ENCODE measurements around the gene ARHGAP6.

DNA sequence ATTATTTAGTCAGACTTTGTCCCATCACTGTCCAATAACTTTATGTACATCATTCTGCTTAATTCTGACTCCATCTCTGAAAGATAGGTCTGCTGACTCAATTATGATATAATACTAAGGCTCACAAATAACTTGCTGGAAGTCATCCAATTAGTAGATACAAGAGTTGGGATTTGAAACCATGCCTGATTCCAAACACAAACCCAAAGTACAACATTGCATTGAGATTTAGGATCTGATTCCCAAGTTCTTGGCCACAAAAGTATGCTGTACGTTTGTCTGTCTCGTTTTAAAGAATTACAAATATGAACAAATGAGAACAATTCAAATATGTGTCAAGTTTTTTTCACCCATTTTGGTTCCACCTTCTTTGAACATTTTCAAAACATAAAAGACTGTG, 263.8 kb downstream of the ARHGAP6 start:
- TF ChIP-seq RFX5 (IDR thresholded peaks at IDR 0.05; ENCODE audit: low read depth, low read length) (no peak), RAD21 (IDR thresholded peaks at IDR 0.05; ENCODE audit: low read length) (no peak), POLR2A (IDR thresholded peaks at IDR 0.05; ENCODE audit: low read depth, low read length) (no peak), SMC3 (IDR thresholded peaks at IDR 0.05; ENCODE audit: low read depth, low read length) (no peak), CHD1 (IDR thresholded peaks at IDR 0.05; ENCODE audit: low read depth, low read length) (no peak), MXI1 (IDR thresholded peaks at IDR 0.05; ENCODE audit: borderline replicate concordance, low read depth, low read length) (no peak), NFE2L2 (IDR thresholded peaks at IDR 0.05; ENCODE audit: low read depth, low read length) (no peak)
- TF ChIP-seq, protein P1, sequence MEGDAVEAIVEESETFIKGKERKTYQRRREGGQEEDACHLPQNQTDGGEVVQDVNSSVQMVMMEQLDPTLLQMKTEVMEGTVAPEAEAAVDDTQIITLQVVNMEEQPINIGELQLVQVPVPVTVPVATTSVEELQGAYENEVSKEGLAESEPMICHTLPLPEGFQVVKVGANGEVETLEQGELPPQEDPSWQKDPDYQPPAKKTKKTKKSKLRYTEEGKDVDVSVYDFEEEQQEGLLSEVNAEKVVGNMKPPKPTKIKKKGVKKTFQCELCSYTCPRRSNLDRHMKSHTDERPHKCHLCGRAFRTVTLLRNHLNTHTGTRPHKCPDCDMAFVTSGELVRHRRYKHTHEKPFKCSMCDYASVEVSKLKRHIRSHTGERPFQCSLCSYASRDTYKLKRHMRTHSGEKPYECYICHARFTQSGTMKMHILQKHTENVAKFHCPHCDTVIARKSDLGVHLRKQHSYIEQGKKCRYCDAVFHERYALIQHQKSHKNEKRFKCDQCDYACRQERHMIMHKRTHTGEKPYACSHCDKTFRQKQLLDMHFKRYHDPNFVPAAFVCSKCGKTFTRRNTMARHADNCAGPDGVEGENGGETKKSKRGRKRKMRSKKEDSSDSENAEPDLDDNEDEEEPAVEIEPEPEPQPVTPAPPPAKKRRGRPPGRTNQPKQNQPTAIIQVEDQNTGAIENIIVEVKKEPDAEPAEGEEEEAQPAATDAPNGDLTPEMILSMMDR (conservative IDR thresholded peaks at IDR 0.05; ENCODE audit: low read depth, low read length) = no peak
- TF ChIP-seq, protein P2, sequence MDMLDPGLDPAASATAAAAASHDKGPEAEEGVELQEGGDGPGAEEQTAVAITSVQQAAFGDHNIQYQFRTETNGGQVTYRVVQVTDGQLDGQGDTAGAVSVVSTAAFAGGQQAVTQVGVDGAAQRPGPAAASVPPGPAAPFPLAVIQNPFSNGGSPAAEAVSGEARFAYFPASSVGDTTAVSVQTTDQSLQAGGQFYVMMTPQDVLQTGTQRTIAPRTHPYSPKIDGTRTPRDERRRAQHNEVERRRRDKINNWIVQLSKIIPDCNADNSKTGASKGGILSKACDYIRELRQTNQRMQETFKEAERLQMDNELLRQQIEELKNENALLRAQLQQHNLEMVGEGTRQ (IDR thresholded peaks at IDR 0.05; ENCODE audit: low read depth, low read length) = no peak
